ENCODE data around the gene PIF1. TPM values are rescaled to one million over a fixed set of nuclear protein-coding genes. Genes with fewer than 3 reads are reported as not detected.

Gene PIF1
- polyA plus RNA-seq, 1 experiment, result 6.2 TPM

- H3K27me3 ChIP-seq (ENCODE audit: control insufficient read depth, insufficient read depth, low read length), result peaks cover 21% of the 10 kb centered on the region
- no peak for TF ChIP-seq CTCF (IDR thresholded peaks at IDR 0.05; ENCODE audit: low read depth, low read length)
- DNase-seq (ENCODE audit: low read depth, low spot score), result no peak
- CTCF ChIA-PET, result no interaction called here
- POLR2A ChIA-PET, result no interaction called here
- H3K9me3 ChIP-seq (ENCODE audit: control insufficient read depth, insufficient read depth, low read length), result no peaks in the 10 kb centered on the region; the same call in 1 of the 2 replicates
- no peak overlapping the region for H3K27ac ChIP-seq (ENCODE audit: low read depth, low read length)
- no peak overlapping the region for H3K4me3 ChIP-seq (ENCODE audit: low read depth, low read length)
These were observed 44.8 kb downstream of the PIF1 start for GRCh38 chr15:64780600-64781156.

GRCh38 chr15:64779630-64780029, 45.8 kb downstream of the PIF1 start:
- Histone ChIP-seq H3K27me3 (ENCODE audit: control insufficient read depth, insufficient read depth, low read length) (peaks cover 21% of the 10 kb centered on the region), H3K27ac (ENCODE audit: low read depth, low read length) (no peak overlapping the region), H3K4me3 (ENCODE audit: low read depth, low read length) (no peak overlapping the region), H3K9me3 (ENCODE audit: control insufficient read depth, insufficient read depth, low read length) (no peaks in the 10 kb centered on the region; the same call in 1 of the 2 replicates)
- DNase-seq (ENCODE audit: low read depth, low spot score), result no peak
- ChIA-PET POLR2A (no interaction called here), CTCF (interaction anchor here (0.6 kb wide), 1 partner anchor 90 kb away, joined by 3 read pairs; no protein-coding TSS in a partner anchor)
- no peak for TF ChIP-seq CTCF (IDR thresholded peaks at IDR 0.05; ENCODE audit: low read depth, low read length)

GRCh38 chr15:64779024-64779423, 46.4 kb downstream of the PIF1 start:
- H3K9me3 ChIP-seq (ENCODE audit: control insufficient read depth, insufficient read depth, low read length), result no peaks in the 10 kb centered on the region; the same call in 1 of the 2 replicates
- CTCF ChIA-PET, result no interaction called here
- H3K4me3 ChIP-seq (ENCODE audit: low read depth, low read length), result no peak overlapping the region
- POLR2A ChIA-PET, result no interaction called here
- no peak for TF ChIP-seq CTCF (IDR thresholded peaks at IDR 0.05; ENCODE audit: low read depth, low read length)
- DNase-seq (ENCODE audit: low read depth, low spot score), result no peak
- peaks cover 22% of the 10 kb centered on the region for H3K27me3 ChIP-seq (ENCODE audit: control insufficient read depth, insufficient read depth, low read length)
- H3K27ac ChIP-seq (ENCODE audit: low read depth, low read length), result no peak overlapping the region

- no peak for TF ChIP-seq CTCF (IDR thresholded peaks at IDR 0.05; ENCODE audit: low read depth, low read length)
- H3K4me3 ChIP-seq (ENCODE audit: low read depth, low read length), result peak overlapping the region; percentile 60
These were observed 49.1 kb downstream of the PIF1 start for GRCh38 chr15:64776402-64776786.

GRCh38 chr15:64775551-64776401, 49.7 kb downstream of the PIF1 start, which contains the start of gene RBPMS2:
Gene RBPMS2, minus strand, starts transcription at chr15:64775589. Its CDS starts 270 bp downstream, at chr15:64775319.
- Histone ChIP-seq H3K4me3 (ENCODE audit: low read depth, low read length) (peak within 1 kb of the TSS; percentile 60), H3K9me3 (ENCODE audit: control insufficient read depth, insufficient read depth, low read length) (no peaks in the 10 kb centered on the region; the same call in 1 of the 2 replicates), H3K27me3 (ENCODE audit: control insufficient read depth, insufficient read depth, low read length) (peaks cover 33% of the 10 kb centered on the region), H3K27ac (ENCODE audit: low read depth, low read length) (no peak within 1 kb of the TSS)
- no peak for DNase-seq (ENCODE audit: low read depth, low spot score)
- TF ChIP-seq CTCF (IDR thresholded peaks at IDR 0.05; ENCODE audit: low read depth, low read length), result no peak
- ChIA-PET CTCF (no interaction called here), POLR2A (no interaction called here)

More at GRCh38 chr15:64776402-64776786, 49.1 kb downstream of the PIF1 start:
- Histone ChIP-seq H3K27ac (ENCODE audit: low read depth, low read length) (no peak overlapping the region), H3K9me3 (ENCODE audit: control insufficient read depth, insufficient read depth, low read length) (no peaks in the 10 kb centered on the region; the same call in 1 of the 2 replicates), H3K27me3 (ENCODE audit: control insufficient read depth, insufficient read depth, low read length) (peaks cover 33% of the 10 kb centered on the region)
- no peak for DNase-seq (ENCODE audit: low read depth, low spot score)
- ChIA-PET CTCF (no interaction called here), POLR2A (no interaction called here)
